ENCODE results near the gene KRT3.

GRCh38 chr12:52844386-52844785 lies 48.5 kb upstream of the KRT3 start:
- TF ChIP-seq, protein P1, sequence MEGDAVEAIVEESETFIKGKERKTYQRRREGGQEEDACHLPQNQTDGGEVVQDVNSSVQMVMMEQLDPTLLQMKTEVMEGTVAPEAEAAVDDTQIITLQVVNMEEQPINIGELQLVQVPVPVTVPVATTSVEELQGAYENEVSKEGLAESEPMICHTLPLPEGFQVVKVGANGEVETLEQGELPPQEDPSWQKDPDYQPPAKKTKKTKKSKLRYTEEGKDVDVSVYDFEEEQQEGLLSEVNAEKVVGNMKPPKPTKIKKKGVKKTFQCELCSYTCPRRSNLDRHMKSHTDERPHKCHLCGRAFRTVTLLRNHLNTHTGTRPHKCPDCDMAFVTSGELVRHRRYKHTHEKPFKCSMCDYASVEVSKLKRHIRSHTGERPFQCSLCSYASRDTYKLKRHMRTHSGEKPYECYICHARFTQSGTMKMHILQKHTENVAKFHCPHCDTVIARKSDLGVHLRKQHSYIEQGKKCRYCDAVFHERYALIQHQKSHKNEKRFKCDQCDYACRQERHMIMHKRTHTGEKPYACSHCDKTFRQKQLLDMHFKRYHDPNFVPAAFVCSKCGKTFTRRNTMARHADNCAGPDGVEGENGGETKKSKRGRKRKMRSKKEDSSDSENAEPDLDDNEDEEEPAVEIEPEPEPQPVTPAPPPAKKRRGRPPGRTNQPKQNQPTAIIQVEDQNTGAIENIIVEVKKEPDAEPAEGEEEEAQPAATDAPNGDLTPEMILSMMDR (IDR thresholded peaks at IDR 0.05; ENCODE audit: insufficient read depth, low read depth, low read length), result no peak
- no peak for TF ChIP-seq EZH2 (IDR thresholded peaks at IDR 0.05; ENCODE audit: insufficient read depth, low read length)

Measured in astrocyte (in vitro differentiated cells and primary cell).